Camera-type eye (tissue), 1 donor: ENCODE measurements around the gene ABHD18. TPM values are rescaled to one million over a fixed set of nuclear protein-coding genes. Genes with fewer than 3 reads are reported as not detected.

Source experiments
- total RNA-seq: library from RNA; depleted of rRNA; stranded (reverse); fragments of >200 nt; gene quantifications from one replicate; pipeline ENCODE4 v1.2.3, GENCODE V29; 2014

ABHD18 gene
- total RNA-seq, result 18.1 TPM

GRCh38 chr4:127965062-127965802 lies at the start of gene ABHD18, which contains the start of gene MFSD8:
TSS of gene ABHD18 (plus strand) at chr4:127965406. CDS start at chr4:127982956, 17,550 bp downstream.
TSS of gene MFSD8 (minus strand) at chr4:127965173. CDS start at chr4:127965133, 40 bp downstream.

GRCh38 chr4:128060699-128061565 lies 95.7 kb downstream of the ABHD18 start, which contains the start of gene LARP1B:
TSS of gene LARP1B (plus strand) at chr4:128061312. CDS start at chr4:128074952, 13,640 bp downstream.

Other genes starting within 250 kb of the ABHD18 start
- gene SLC25A31, start 235.0 kb upstream of the ABHD18 start, total RNA-seq, result not detected
- gene HSPA4L, start 183.1 kb upstream of the ABHD18 start, total RNA-seq, result 19.7 TPM
- gene PLK4, start 84.5 kb upstream of the ABHD18 start, total RNA-seq, result 15.7 TPM
- gene MFSD8, start 233 bp upstream of the ABHD18 start, total RNA-seq, result 60.9 TPM
- 44.8 TPM for gene LARP1B, start 95.9 kb downstream of the ABHD18 start, total RNA-seq